Astrocyte (in vitro differentiated cells and primary cell): ENCODE results near the gene RNF212. TPM values are rescaled to one million over a fixed set of nuclear protein-coding genes. Genes with fewer than 3 reads are reported as not detected.

ENCODE experiments used
- DNase-seq: peaks from one replicate; pipeline ENCODE4 v3.0.0-alpha.2; 2010; ENCODE audit warnings: low read depth
- FAIRE-seq: peaks from 2 replicates; lab custom pipeline; 2011; peaks lifted over from hg19 to GRCh38; lab: Jason Lieb, UNC
- H2AFZ ChIP-seq: 2 replicates; pipeline ENCODE4 v1.6.0; 2012; ENCODE audit warnings: low read depth, low read length, inconsistent platforms
- H3K27ac ChIP-seq: 2 replicates; pipeline ENCODE4 v1.5.1; 2011; ENCODE audit warnings: low read depth, low read length, inconsistent platforms
- H3K27me3 ChIP-seq: 2 replicates; pipeline ENCODE4 v1.6.0; 2011; ENCODE audit warnings: low read length, inconsistent platforms; ENCODE audit not compliant: insufficient read depth
- H3K36me3 ChIP-seq: 2 replicates; pipeline ENCODE4 v1.5.1; 2011; ENCODE audit warnings: low read length, inconsistent platforms; ENCODE audit not compliant: insufficient read depth
- H3K4me1 ChIP-seq: 2 replicates; pipeline ENCODE4 v1.5.1; 2011; ENCODE audit warnings: low read length, inconsistent platforms; ENCODE audit not compliant: insufficient read depth
- H3K4me2 ChIP-seq: 2 replicates; pipeline ENCODE4 v1.6.0; 2012; ENCODE audit warnings: low read length, inconsistent platforms
- H3K4me3 ChIP-seq: 2 replicates; pipeline ENCODE4 v1.5.1; 2011; ENCODE audit warnings: low read depth, mild to moderate bottlenecking, low read length, inconsistent platforms; ENCODE audit not compliant: insufficient read depth
- H3K79me2 ChIP-seq: 2 replicates; pipeline ENCODE4 v1.6.0; 2012; ENCODE audit warnings: mild to moderate bottlenecking, low read length, inconsistent platforms; ENCODE audit not compliant: insufficient read depth
- H3K9ac ChIP-seq: 2 replicates; pipeline ENCODE4 v1.6.0; 2012; ENCODE audit warnings: mild to moderate bottlenecking, low read length, inconsistent platforms
- H3K9me3 ChIP-seq: 2 replicates; pipeline ENCODE4 v1.5.1; 2012; ENCODE audit warnings: low read depth, mild to moderate bottlenecking, low read length, inconsistent platforms; ENCODE audit not compliant: insufficient read depth
- H4K20me1 ChIP-seq: 2 replicates; pipeline ENCODE4 v1.6.0; 2012; ENCODE audit warnings: low read length, inconsistent platforms; ENCODE audit not compliant: insufficient read depth
- H3K27ac Mint-ChIP-seq: one replicate; pipeline ENCODE4 v1.8.0; 2021; ENCODE audit warnings: mild to moderate bottlenecking, mixed read lengths; ENCODE audit not compliant: unreplicated experiment
- H3K27me3 Mint-ChIP-seq: one replicate; pipeline ENCODE4 v1.8.0; 2021; ENCODE audit warnings: low read depth, mixed read lengths; ENCODE audit not compliant: unreplicated experiment
- H3K36me3 Mint-ChIP-seq: one replicate; pipeline ENCODE4 v1.8.0; 2021; ENCODE audit warnings: low read depth, mixed read lengths; ENCODE audit not compliant: unreplicated experiment
- H3K4me1 Mint-ChIP-seq: one replicate; pipeline ENCODE4 v1.8.0; 2021; ENCODE audit warnings: low read depth, mixed read lengths; ENCODE audit not compliant: unreplicated experiment
- H3K4me3 Mint-ChIP-seq: one replicate; pipeline ENCODE4 v1.8.0; 2021; ENCODE audit warnings: mild to moderate bottlenecking, moderate library complexity, mixed read lengths; ENCODE audit not compliant: unreplicated experiment
- H3K9me3 Mint-ChIP-seq: one replicate; pipeline ENCODE4 v1.8.0; 2021; ENCODE audit warnings: mild to moderate bottlenecking, mixed read lengths; ENCODE audit not compliant: unreplicated experiment
- EZH2 ChIP-seq: IDR thresholded peaks from 2 replicates; pipeline ENCODE4 v1.6.1; 2012; ENCODE audit warnings: mild to moderate bottlenecking, low read length, inconsistent platforms; ENCODE audit not compliant: insufficient read depth
- total RNA-seq: library from RNA; stranded (reverse); gene quantifications from 2 replicates; pipeline ENCODE4 v1.2.1, GENCODE V29; 2021
- TF ChIP-seq, protein P1 (sequence below): IDR thresholded peaks from 2 replicates; pipeline ENCODE4 v1.5.1; 2011; ENCODE audit warnings: low read depth, mild to moderate bottlenecking, inconsistent platforms, low read length, moderate library complexity; ENCODE audit not compliant: insufficient read depth

RNF212 gene
- total RNA-seq, 1 donor from 2014 or later, result 2.2 TPM

DNA sequence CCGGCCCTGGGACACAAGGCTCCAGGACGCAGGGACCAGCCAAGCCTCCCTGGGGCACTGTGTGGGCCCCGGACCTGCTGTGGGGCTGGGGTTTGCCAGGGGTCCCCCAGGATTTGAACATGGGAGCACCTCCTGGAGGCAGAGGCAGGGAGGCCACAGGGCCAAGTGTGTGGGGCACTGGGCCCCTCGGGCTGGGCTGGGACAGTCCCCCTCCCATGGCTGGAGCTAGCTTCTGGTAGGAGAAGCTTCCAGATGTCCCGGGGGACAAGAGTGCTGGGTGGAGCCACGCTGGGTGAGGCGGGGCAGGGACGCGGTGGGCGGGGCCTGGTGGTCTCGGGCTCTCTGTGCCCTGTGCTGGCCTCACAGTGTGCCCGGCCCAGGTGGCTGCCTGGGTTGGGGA lies 83.3 kb downstream of the RNF212 start:
- no peaks in the 10 kb centered on the region for H3K36me3 Mint-ChIP-seq
- no peak overlapping the region for H3K9ac ChIP-seq
- no peaks in the 10 kb centered on the region for H3K79me2 ChIP-seq
- no peak overlapping the region for H2AFZ ChIP-seq
- DNase-seq (no peak), FAIRE-seq (no peak)
- peaks cover 5% of the 10 kb centered on the region for H3K4me1 Mint-ChIP-seq
- no peaks in the 10 kb centered on the region for H3K9me3 ChIP-seq
- H3K27ac Mint-ChIP-seq, result no peak overlapping the region
- no peak overlapping the region for H3K4me3 ChIP-seq
- H3K27me3 ChIP-seq, result no peaks in the 10 kb centered on the region
- H3K4me3 Mint-ChIP-seq, result no peak overlapping the region
- H3K27ac ChIP-seq, result no peak overlapping the region
- no peak for TF ChIP-seq EZH2
- TF ChIP-seq, protein P1, sequence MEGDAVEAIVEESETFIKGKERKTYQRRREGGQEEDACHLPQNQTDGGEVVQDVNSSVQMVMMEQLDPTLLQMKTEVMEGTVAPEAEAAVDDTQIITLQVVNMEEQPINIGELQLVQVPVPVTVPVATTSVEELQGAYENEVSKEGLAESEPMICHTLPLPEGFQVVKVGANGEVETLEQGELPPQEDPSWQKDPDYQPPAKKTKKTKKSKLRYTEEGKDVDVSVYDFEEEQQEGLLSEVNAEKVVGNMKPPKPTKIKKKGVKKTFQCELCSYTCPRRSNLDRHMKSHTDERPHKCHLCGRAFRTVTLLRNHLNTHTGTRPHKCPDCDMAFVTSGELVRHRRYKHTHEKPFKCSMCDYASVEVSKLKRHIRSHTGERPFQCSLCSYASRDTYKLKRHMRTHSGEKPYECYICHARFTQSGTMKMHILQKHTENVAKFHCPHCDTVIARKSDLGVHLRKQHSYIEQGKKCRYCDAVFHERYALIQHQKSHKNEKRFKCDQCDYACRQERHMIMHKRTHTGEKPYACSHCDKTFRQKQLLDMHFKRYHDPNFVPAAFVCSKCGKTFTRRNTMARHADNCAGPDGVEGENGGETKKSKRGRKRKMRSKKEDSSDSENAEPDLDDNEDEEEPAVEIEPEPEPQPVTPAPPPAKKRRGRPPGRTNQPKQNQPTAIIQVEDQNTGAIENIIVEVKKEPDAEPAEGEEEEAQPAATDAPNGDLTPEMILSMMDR, result no peak
- H3K36me3 ChIP-seq, result peaks cover 10% of the 10 kb centered on the region
- H3K9me3 Mint-ChIP-seq, result peaks cover 2% of the 10 kb centered on the region
- H3K4me2 ChIP-seq, result no peak overlapping the region
- H3K27me3 Mint-ChIP-seq, result no peaks in the 10 kb centered on the region
- peaks cover 16% of the 10 kb centered on the region for H3K4me1 ChIP-seq
- H4K20me1 ChIP-seq, result no peaks in the 10 kb centered on the region

DNA sequence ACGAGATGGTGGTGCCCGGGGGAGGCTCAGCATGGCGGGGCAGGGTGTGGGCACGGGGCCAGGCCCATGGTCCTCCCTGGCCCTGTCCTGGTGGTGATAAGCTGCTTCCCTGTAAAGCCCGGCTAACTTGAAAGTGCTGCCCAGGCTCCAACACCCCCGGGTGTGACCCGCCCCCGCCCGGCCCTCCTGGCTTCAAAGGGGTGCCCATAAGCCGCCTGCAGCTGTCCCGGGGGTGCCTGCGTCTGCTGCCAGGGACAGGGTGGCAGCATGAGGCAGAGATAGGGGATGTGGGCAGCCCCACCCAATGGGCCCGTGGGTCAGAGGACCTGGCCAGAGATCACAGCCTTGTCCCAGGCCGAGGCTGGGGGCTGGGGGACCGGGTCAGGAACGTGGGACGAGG lies 83.8 kb downstream of the RNF212 start:
- no peaks in the 10 kb centered on the region for H3K36me3 Mint-ChIP-seq
- H3K27ac ChIP-seq, result no peak overlapping the region
- H2AFZ ChIP-seq, result no peak overlapping the region
- no peak overlapping the region for H3K9ac ChIP-seq
- no peaks in the 10 kb centered on the region for H3K79me2 ChIP-seq
- H3K4me2 ChIP-seq, result no peak overlapping the region
- TF ChIP-seq, protein P1, result no peak
- no peak for TF ChIP-seq EZH2
- no peak overlapping the region for H3K4me3 ChIP-seq
- H3K9me3 ChIP-seq, result no peaks in the 10 kb centered on the region
- H3K27me3 Mint-ChIP-seq, result no peaks in the 10 kb centered on the region
- no peaks in the 10 kb centered on the region for H3K27me3 ChIP-seq
- peaks cover 10% of the 10 kb centered on the region for H3K36me3 ChIP-seq
- peaks cover 5% of the 10 kb centered on the region for H3K4me1 Mint-ChIP-seq
- FAIRE-seq (no peak), DNase-seq (no peak)
- H3K27ac Mint-ChIP-seq, result no peak overlapping the region
- H3K4me1 ChIP-seq, result peaks cover 15% of the 10 kb centered on the region
- no peaks in the 10 kb centered on the region for H4K20me1 ChIP-seq
- H3K9me3 Mint-ChIP-seq, result peaks cover 2% of the 10 kb centered on the region
- H3K4me3 Mint-ChIP-seq, result no peak overlapping the region

DNA sequence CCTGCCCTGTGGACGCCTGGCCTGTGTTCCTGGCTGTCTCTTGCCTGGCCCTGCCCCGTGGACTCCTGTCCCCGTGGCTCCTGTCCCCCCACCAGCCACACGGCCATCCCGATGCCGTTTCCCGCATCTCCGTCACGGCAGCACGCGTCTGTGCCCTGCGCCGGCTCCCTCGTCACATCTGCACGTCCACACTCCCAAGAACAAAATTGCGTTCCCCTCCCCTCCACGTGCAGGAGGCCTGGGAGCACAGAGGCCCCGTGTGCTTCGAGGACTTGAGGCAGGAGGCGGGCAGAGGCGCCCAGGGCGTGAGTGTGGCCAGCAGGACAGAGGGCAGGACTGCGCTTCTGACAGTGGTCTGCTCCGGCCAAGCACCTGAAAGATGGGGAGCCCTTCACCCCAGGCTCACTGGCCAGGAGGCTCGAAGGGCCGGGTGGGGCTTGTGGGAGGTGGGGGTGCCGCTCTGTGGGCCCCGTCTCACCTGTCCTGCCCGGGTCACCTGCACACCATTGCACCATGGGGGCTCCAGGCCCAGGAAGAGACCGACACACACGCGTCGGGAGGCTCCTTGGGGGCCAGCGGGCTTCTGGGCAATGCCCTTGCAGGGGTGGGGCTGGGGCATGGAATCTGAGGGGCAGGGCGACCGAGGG lies 84.7 kb downstream of the RNF212 start:
- Histone ChIP-seq H3K36me3 (peaks cover 10% of the 10 kb centered on the region), H3K9me3 (no peaks in the 10 kb centered on the region), H4K20me1 (no peaks in the 10 kb centered on the region), H2AFZ (no peak overlapping the region), H3K4me3 (no peak overlapping the region), H3K27me3 (no peaks in the 10 kb centered on the region), H3K9ac (no peak overlapping the region), H3K27ac (no peak overlapping the region), H3K4me1 (peaks cover 7% of the 10 kb centered on the region), H3K4me2 (no peak overlapping the region), H3K79me2 (no peaks in the 10 kb centered on the region)
- peaks cover 2% of the 10 kb centered on the region for H3K9me3 Mint-ChIP-seq
- no peak overlapping the region for H3K27ac Mint-ChIP-seq
- H3K36me3 Mint-ChIP-seq, result no peaks in the 10 kb centered on the region
- peaks cover 5% of the 10 kb centered on the region for H3K4me1 Mint-ChIP-seq
- TF ChIP-seq EZH2, result no peak
- TF ChIP-seq, protein P1, result no peak
- DNase-seq (no peak), FAIRE-seq (no peak)
- no peak overlapping the region for H3K4me3 Mint-ChIP-seq
- H3K27me3 Mint-ChIP-seq, result no peaks in the 10 kb centered on the region
